ENCODE measurements around the gene RAI14. TPM values are rescaled to one million over a fixed set of nuclear protein-coding genes. Genes with fewer than 3 reads are reported as not detected.

RAI14 gene
- total and polyA plus RNA-seq, 2 donors (not counting 3 experiments of a cell fraction or from before 2014, with no cell fraction given): 114 to 369 TPM

GRCh38 chr5:34818717-34819116 lies 162.6 kb downstream of the RAI14 start:
- CTCF ChIA-PET: interaction anchor here (0.7 to 1.5 kb wide), 2 partner anchors 10 to 29 kb away, joined by 3 to 4 read pairs; no protein-coding TSS in a partner anchor

More at GRCh38 chr5:34818717-34819116, 162.6 kb downstream of the RAI14 start:
- Histone ChIP-seq H3K9ac (replicated peaks; ENCODE audit: extremely low read depth, insufficient read depth, low read length) (no peak overlapping the region), H3K4me2 (ENCODE audit: insufficient read depth, low read length) (no peak overlapping the region), H3K9me1 (replicated peaks; ENCODE audit: control insufficient read depth, extremely low read depth, insufficient read depth, low read length) (no peaks in the 10 kb centered on the region), H3K36me3 (ENCODE audit: control insufficient read depth in 2 of 2, extremely low read depth in 1 of 2, insufficient read depth in 2 of 2, low read length in 2 of 2) (peaks cover 25 to 56% of the 10 kb centered on the region in 2 experiments), H3K4me1 (ENCODE audit: control insufficient read depth, extremely low read depth, insufficient read depth, low read length) (no peaks in the 10 kb centered on the region), H3K4me3 (replicated peaks in 1 of 3; ENCODE audit: insufficient read depth in 1 of 3, low read depth in 1 of 3, low read length in 3 of 3) (no peak overlapping the region), H2AFZ (ENCODE audit: low read depth, low read length) (no peak overlapping the region), H3K79me2 (ENCODE audit: control insufficient read depth, insufficient read depth, low read length) (no peaks in the 10 kb centered on the region), H4K20me1 (replicated peaks; ENCODE audit: control insufficient read depth, extremely low read depth, insufficient read depth, low read length) (no peaks in the 10 kb centered on the region), H3K9me3 (replicated peaks; ENCODE audit: control insufficient read depth, insufficient read depth, low read length) (no peaks in the 10 kb centered on the region), H3K27ac (ENCODE audit: insufficient read depth, low read depth, low read length) (no peak overlapping the region), H3K27me3 (ENCODE audit: control insufficient read depth in 2 of 2, insufficient read depth in 2 of 2, low read length in 2 of 2) (no peaks in the 10 kb centered on the region)
- no TSS peak for BruUV-seq (replicated peaks)
- no peak for TF ChIP-seq POLR2A (IDR thresholded peaks at IDR 0.05; ENCODE audit: low read depth, low read length)
- TF ChIP-seq EZH2 (IDR thresholded peaks at IDR 0.05; ENCODE audit: borderline replicate concordance, low read depth, low read length, severe bottlenecking): no peak
- no peak for TF ChIP-seq FOS (IDR thresholded peaks at IDR 0.05; ENCODE audit: borderline replicate concordance, insufficient read depth, low read length)
- TF ChIP-seq POLR2AphosphoS5 (IDR thresholded peaks at IDR 0.05; ENCODE audit: insufficient read depth, low read depth, low read length): no peak
- no peak for TF ChIP-seq JUN (IDR thresholded peaks at IDR 0.05; ENCODE audit: borderline replicate concordance, insufficient read depth, insufficient read length, low read depth)
- TF ChIP-seq, protein P1, sequence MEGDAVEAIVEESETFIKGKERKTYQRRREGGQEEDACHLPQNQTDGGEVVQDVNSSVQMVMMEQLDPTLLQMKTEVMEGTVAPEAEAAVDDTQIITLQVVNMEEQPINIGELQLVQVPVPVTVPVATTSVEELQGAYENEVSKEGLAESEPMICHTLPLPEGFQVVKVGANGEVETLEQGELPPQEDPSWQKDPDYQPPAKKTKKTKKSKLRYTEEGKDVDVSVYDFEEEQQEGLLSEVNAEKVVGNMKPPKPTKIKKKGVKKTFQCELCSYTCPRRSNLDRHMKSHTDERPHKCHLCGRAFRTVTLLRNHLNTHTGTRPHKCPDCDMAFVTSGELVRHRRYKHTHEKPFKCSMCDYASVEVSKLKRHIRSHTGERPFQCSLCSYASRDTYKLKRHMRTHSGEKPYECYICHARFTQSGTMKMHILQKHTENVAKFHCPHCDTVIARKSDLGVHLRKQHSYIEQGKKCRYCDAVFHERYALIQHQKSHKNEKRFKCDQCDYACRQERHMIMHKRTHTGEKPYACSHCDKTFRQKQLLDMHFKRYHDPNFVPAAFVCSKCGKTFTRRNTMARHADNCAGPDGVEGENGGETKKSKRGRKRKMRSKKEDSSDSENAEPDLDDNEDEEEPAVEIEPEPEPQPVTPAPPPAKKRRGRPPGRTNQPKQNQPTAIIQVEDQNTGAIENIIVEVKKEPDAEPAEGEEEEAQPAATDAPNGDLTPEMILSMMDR (IDR thresholded peaks at IDR 0.05; ENCODE audit: extremely low read depth in 1 of 2, insufficient read depth in 1 of 2, low read depth in 1 of 2, low read length in 2 of 2): no peak
- TF ChIP-seq, protein P2, sequence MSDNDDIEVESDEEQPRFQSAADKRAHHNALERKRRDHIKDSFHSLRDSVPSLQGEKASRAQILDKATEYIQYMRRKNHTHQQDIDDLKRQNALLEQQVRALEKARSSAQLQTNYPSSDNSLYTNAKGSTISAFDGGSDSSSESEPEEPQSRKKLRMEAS (IDR thresholded peaks at IDR 0.05; ENCODE audit: insufficient read depth, insufficient read length): no peak
- TF ChIP-seq GATA2 (IDR thresholded peaks at IDR 0.05; ENCODE audit: insufficient read depth, insufficient read length, low read depth, low read length): no peak
- TF ChIP-seq MYC (IDR thresholded peaks at IDR 0.05; ENCODE audit: low read depth, low read length): no peak
- POLR2A ChIA-PET: no interaction called here
- intact Hi-C loops (cut with micrococcal nuclease): no loop called here
- dilution Hi-C loops (cut with MboI; ENCODE audit: extremely low pct_ligation_motif_present, low sequenced_read_pairs): no loop called here
- DNase-seq (ENCODE audit: low read depth, low spot score): no peak
- FAIRE-seq: no peak

Data from endothelial cell of umbilical vein (primary cell).